Sigmoid colon (tissue), 7 donors: ENCODE measurements around the gene ACYP2. TPM values are rescaled to one million over a fixed set of nuclear protein-coding genes. Genes with fewer than 3 reads are reported as not detected.
"Not testable (repeated sequence)": the region's sequence is repeated elsewhere in the genome, so short reads cannot be mapped to it uniquely, and the experiment has no call there.

ENCODE experiments used
- DNase-seq: peaks from one replicate; pipeline ENCODE4 v3.0.0-alpha.2; 2019
- H3K27ac ChIP-seq, 4 donors: fragments of 200-600 bp; sonication (generic); one replicate each; pipeline ENCODE4 v1.5.1; 2016 to 2019; ENCODE audit warnings: mild to moderate bottlenecking in 1 of 4
- H3K27me3 ChIP-seq, 3 donors: fragments of 200-600 bp; sonication (generic); one replicate each; pipeline ENCODE4 v1.5.1; 2019; ENCODE audit warnings: mild to moderate bottlenecking in 1 of 3
- H3K36me3 ChIP-seq, 4 donors: fragments of 200-600 bp; sonication (generic); one replicate each; pipeline ENCODE4 v1.5.1; 2016 to 2019
- H3K4me1 ChIP-seq, 4 donors: fragments of 200-600 bp; sonication (generic); one replicate each; pipeline ENCODE4 v1.5.1; 2017 to 2019
- H3K4me3 ChIP-seq, 4 donors: fragments of 200-600 bp; sonication (generic); one replicate each; pipeline ENCODE4 v1.5.1; 2017 to 2019; ENCODE audit warnings: mild to moderate bottlenecking in 2 of 4, moderate library complexity in 1 of 4
- H3K9me3 ChIP-seq, 4 donors: fragments of 200-600 bp in 3 of 4; sonication (generic) in 3 of 4; one replicate each; pipeline versions ENCODE4 v1.5.1 to v1.6.1; 2013 to 2019
- CTCF ChIP-seq, 4 experiments: fragments of 450-650 bp in 3 of 4; fragments of 200-600 bp in 1 of 4; IDR thresholded peaks; one replicate each; pipeline ENCODE4 v1.5.1; 2016 to 2019; ENCODE audit warnings: antibody characterized with exemption in 4 of 4, mild to moderate bottlenecking in 3 of 4, moderate library complexity in 2 of 4
- EP300 ChIP-seq, 4 donors: sonication (generic); formaldehyde crosslinking; IDR thresholded peaks; one replicate each; pipeline ENCODE4 v1.6.1; 2017; ENCODE audit warnings: antibody characterized with exemption in 4 of 4
- POLR2A ChIP-seq, 2 donors: fragments of 450-650 bp; IDR thresholded peaks; one replicate each; pipeline ENCODE4 v1.6.1; 2016; ENCODE audit warnings: antibody characterized with exemption in 2 of 2, mild to moderate bottlenecking in 2 of 2, moderate library complexity in 2 of 2
- POLR2AphosphoS5 ChIP-seq, 4 donors: sonication (generic); formaldehyde crosslinking; IDR thresholded peaks; one replicate each; pipeline ENCODE4 v1.6.1; 2017; ENCODE audit warnings: antibody characterized with exemption in 4 of 4
- WGBS, 2 donors: extraction: QIAGEN DNeasy Blood & Tissue Kit; methylation state at CpG; one replicate each; pipeline ENCODE4 v1.1.7; 2013; 5-methylcytosine and 5-hydroxymethylcytosine counted together
- intact Hi-C: fragments of 100-400 bp; cut with DNase I; formaldehyde crosslinking; loops from one replicate; pipeline ENCODE4 v1.15.1; 2023
- polyA plus RNA-seq, 3 donors: library from polyadenylated mRNA; stranded (reverse); fragments of 200-250 nt; gene quantifications; one replicate each; pipeline ENCODE4 v1.2.3, GENCODE V29; 2013
- total RNA-seq, 4 donors: library from RNA; depleted of rRNA; stranded (reverse); fragments of >200 nt; gene quantifications; one replicate each; pipeline ENCODE4 v1.1.0, GENCODE V29; 2016
- donor health status: healthy with polysubstance abuse.
- donor health status: Bipolar disorder and iron deficiency.
- donor health status: healthy.

The ACYP2 gene
- total and polyA plus RNA-seq, 7 donors: 13.2 to 32.0 (median 19.8) TPM

DNA sequence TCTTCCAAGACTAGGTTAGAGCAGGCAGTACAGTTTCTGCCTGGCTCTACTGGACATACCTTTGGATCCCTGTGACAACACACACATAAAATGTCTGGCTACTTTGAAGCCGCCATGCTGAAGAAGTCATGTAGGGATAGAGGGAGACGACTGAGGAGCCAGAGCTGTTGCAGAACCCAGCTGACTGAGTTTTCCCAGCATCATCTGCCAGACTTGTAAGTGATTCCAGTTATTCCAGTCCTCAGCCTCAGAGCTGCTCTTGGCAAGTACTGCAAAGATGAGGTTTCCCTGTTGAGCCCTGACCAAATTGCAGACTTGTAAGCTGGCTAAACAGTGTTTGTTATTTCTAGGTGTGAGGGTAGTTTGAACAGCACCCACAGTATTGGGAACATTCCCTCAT, 172.1 kb downstream of the ACYP2 start:
- peak overlapping the region in 2 of 4 donors; percentile 41 to 53 for H3K27ac ChIP-seq
- H3K36me3 ChIP-seq: no peaks in the 10 kb centered on the region
- no peaks in the 10 kb centered on the region for H3K27me3 ChIP-seq
- 88 to 89% methylated on average over 2 of the region's 2 CpGs for WGBS, 2 donors
- H3K4me3 ChIP-seq: no peak overlapping the region
- no peak for TF ChIP-seq CTCF (IDR thresholded peaks at IDR 0.05)
- TF ChIP-seq POLR2A (IDR thresholded peaks at IDR 0.05): no peak
- no peak for TF ChIP-seq EP300 (IDR thresholded peaks at IDR 0.05)
- peak in 2 of 4 donors; percentile 52 to 58 for TF ChIP-seq POLR2AphosphoS5 (IDR thresholded peaks at IDR 0.05)
- no peaks in the 10 kb centered on the region for H3K9me3 ChIP-seq
- intact Hi-C loops: loop anchor here (5.0 kb wide), 1 partner anchor 45 kb away; a partner anchor contains a TSS
- peak; percentile 72 for DNase-seq
- peaks cover 0 to 22% (median 12%) of the 10 kb centered on the region in 4 donors for H3K4me1 ChIP-seq

DNA sequence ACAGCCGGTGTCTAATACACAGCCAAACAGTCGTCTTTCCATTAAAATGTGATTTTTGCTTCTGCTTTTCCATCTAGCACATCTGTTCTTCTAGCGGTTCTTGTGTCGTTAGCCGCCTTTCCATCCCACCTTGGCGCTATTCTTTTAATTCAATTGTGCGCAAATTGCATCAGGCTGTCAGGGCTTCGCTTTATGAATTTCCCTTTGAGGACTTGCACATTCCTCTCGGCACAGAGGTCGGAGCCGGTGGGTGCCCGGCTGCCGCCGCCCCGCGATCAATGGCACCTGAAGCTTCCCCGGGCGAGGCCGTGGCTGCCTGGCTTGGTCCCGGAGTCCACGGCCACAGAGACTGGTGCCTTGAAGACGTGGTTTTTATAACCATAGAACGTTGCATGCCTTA, 174.5 kb downstream of the ACYP2 start:
- intact Hi-C loops: loop anchor here (5.0 kb wide), 1 partner anchor 42 kb away; a partner anchor contains a TSS
- H3K36me3 ChIP-seq: no peaks in the 10 kb centered on the region
- H3K27ac ChIP-seq: no peak overlapping the region
- TF ChIP-seq CTCF (IDR thresholded peaks at IDR 0.05) (no peak), EP300 (IDR thresholded peaks at IDR 0.05) (no peak), POLR2A (IDR thresholded peaks at IDR 0.05) (no peak), POLR2AphosphoS5 (IDR thresholded peaks at IDR 0.05) (no peak)
- H3K27me3 ChIP-seq: no peaks in the 10 kb centered on the region
- DNase-seq: no peak
- 81 to 91% methylated on average over 23 of the region's 23 CpGs for WGBS, 2 donors
- no peak overlapping the region for H3K4me3 ChIP-seq
- no peaks in the 10 kb centered on the region for H3K9me3 ChIP-seq
- H3K4me1 ChIP-seq: peaks cover 0 to 17% (median 12%) of the 10 kb centered on the region in 4 donors

DNA sequence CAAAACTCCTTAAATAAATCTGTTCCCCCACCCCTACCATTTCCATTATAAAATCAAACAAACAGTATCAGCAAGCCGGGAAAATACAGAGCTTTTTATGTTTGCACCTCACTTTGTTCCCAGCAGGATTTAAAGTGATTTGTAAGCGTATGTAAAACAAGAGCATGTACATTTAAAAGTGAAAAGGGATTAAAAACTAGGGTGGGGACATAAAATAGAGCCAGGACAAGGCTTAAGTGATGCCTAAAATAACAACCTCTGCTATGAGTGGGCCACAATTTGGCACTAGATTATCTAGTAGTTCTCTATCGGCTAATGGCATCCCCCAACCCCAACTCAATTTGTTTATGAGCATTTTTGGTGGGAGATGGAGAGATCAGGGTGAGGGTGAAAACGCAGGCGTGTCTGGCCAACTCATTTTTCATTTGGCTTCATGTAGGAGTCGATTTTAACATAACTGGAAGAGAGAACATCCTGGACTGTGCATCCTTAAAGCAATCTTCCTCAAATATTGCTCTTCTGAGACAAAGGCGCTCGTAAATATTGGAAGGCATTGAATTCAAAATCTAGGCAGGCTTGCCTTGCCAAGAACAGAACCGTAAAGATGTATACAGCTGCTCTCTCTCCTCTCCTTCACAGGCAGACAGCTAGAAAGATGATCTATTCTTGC, 175.1 kb downstream of the ACYP2 start:
- H3K4me3 ChIP-seq: no peak overlapping the region
- TF ChIP-seq POLR2A (IDR thresholded peaks at IDR 0.05): no peak
- no peak for TF ChIP-seq EP300 (IDR thresholded peaks at IDR 0.05)
- TF ChIP-seq CTCF (IDR thresholded peaks at IDR 0.05): no peak
- TF ChIP-seq POLR2AphosphoS5 (IDR thresholded peaks at IDR 0.05): no peak
- H3K36me3 ChIP-seq: no peaks in the 10 kb centered on the region
- no peak for DNase-seq
- no peaks in the 10 kb centered on the region for H3K9me3 ChIP-seq
- intact Hi-C loops: no loop called here
- 77 to 81% methylated on average over 9 of the region's 9 CpGs for WGBS, 2 donors
- H3K27ac ChIP-seq: no peak overlapping the region
- H3K4me1 ChIP-seq: peaks cover 0 to 14% (median 10%) of the 10 kb centered on the region in 4 donors
- no peaks in the 10 kb centered on the region for H3K27me3 ChIP-seq

GRCh38 chr2:54294665-54295064, 179.2 kb downstream of the ACYP2 start:
- H3K4me3 ChIP-seq, H3K4me1 ChIP-seq, H3K27me3 ChIP-seq, H3K36me3 ChIP-seq, H3K9me3 ChIP-seq, DNase-seq, intact Hi-C loops, H3K27ac ChIP-seq: not testable (repeated sequence)
- 92 to 99% methylated on average over 2 of the region's 2 CpGs for WGBS, 2 donors

DNA sequence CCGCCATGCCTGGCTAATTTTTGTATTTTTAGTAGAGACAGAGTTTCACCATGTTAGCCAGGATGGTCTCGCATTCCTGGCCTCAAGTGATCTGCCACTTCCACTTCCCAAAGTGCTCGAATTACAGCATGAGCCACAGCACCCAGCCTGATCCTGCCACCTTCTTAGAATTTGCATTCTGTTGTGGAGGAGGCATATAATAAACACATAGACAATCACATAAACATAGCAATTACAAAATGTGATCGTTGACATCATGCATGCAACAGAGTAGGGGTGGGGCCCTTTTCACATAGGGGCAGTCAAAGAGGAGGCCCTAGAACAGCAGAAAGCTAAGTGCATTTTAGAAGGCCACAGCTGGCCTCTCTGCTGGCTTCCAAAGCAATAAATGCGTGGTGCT, 180.5 kb downstream of the ACYP2 start:
- Histone ChIP-seq H3K36me3 (no peaks in the 10 kb centered on the region), H3K9me3 (no peaks in the 10 kb centered on the region), H3K4me1 (no peaks in the 10 kb centered on the region), H3K4me3 (no peak overlapping the region), H3K27me3 (no peaks in the 10 kb centered on the region), H3K27ac (no peak overlapping the region)
- no peak for DNase-seq
- 84 to 85% methylated on average over 5 of the region's 5 CpGs for WGBS, 2 donors
- intact Hi-C loops: no loop called here
- TF ChIP-seq POLR2AphosphoS5 (IDR thresholded peaks at IDR 0.05): no peak
- no peak for TF ChIP-seq POLR2A (IDR thresholded peaks at IDR 0.05)
- TF ChIP-seq EP300 (IDR thresholded peaks at IDR 0.05): no peak
- no peak for TF ChIP-seq CTCF (IDR thresholded peaks at IDR 0.05)
